Measurements from ENCODE around the gene VIL1. TPM values are rescaled to one million over a fixed set of nuclear protein-coding genes. Genes with fewer than 3 reads are reported as not detected.

The VIL1 gene
- total and polyA plus RNA-seq, 2 donors, result 0.08 TPM; not detected in 1

DNA sequence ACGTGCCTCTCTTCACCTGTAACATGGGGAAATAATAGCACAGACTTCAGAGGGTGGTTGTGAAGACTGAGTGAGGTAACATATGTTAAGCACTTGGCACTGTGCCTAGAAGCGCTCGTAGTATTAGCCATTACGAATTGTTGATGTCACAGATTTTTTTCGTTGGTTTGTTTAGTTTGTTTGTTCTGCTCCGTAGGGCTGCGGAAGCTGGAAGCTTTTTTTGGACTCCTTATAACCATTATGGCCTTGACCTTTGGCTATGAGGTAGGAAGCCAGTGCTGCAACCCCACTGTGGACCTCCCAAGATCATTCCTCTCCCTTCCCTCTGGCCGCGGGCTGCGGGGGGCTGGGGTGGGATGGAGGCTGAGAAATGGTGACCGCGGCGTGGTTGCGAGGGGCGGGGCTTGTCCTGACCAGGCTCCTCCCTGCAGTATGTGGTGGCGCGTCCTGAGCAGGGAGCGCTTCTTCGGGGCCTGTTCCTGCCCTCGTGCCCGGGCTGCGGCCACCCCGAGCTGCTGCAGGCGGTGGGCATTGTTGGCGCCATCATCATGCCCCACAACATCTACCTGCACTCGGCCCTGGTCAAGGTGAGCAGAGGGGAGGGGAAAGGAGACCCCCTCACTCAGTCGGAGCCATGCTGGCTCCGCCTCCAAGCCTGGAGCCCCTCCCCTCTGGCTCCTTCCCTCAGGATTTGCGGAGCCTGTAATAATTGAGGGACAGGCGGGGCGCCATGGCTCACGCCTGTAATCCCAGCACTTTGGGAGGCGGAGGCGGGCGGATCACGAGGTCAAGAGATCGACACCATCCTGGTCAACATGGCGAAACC is 31.3 kb upstream of the VIL1 start:
- no peaks in the 10 kb centered on the region for H3K4me1 ChIP-seq (ENCODE audit: insufficient read depth)
- DNase-seq (ENCODE audit: extremely low spot score), result no peak
- peak overlapping the region; percentile 21 for H3K4me3 ChIP-seq (ENCODE audit: low read depth, low read length)
- no peak overlapping the region for H3K27ac ChIP-seq (ENCODE audit: low read depth)
- WGBS, result 14% methylated on average over 38 of the region's 38 CpGs
- H3K36me3 ChIP-seq (ENCODE audit: insufficient read depth), result no peaks in the 10 kb centered on the region

- no peak for DNase-seq (ENCODE audit: extremely low spot score)
- no peaks in the 10 kb centered on the region for H3K4me1 ChIP-seq (ENCODE audit: insufficient read depth)
- H3K36me3 ChIP-seq (ENCODE audit: insufficient read depth), result no peaks in the 10 kb centered on the region
- no peak overlapping the region for H3K4me3 ChIP-seq (ENCODE audit: low read depth, low read length)
- no peak overlapping the region for H3K27ac ChIP-seq (ENCODE audit: low read depth)
- 92% methylated on average over 17 of the region's 17 CpGs for WGBS
Measured at GRCh38 chr2:218389333-218390150, 29.4 kb upstream of the VIL1 start.

- Histone ChIP-seq H3K36me3 (ENCODE audit: insufficient read depth) (no peaks in the 10 kb centered on the region), H3K4me1 (ENCODE audit: insufficient read depth) (no peaks in the 10 kb centered on the region), H3K4me3 (ENCODE audit: low read depth, low read length) (no peak overlapping the region), H3K27ac (ENCODE audit: low read depth) (no peak overlapping the region)
- no peak for DNase-seq (ENCODE audit: extremely low spot score)
- WGBS, result 92% methylated on average over 23 of the region's 23 CpGs
Measured at GRCh38 chr2:218391202-218391601, 27.7 kb upstream of the VIL1 start.

DNA sequence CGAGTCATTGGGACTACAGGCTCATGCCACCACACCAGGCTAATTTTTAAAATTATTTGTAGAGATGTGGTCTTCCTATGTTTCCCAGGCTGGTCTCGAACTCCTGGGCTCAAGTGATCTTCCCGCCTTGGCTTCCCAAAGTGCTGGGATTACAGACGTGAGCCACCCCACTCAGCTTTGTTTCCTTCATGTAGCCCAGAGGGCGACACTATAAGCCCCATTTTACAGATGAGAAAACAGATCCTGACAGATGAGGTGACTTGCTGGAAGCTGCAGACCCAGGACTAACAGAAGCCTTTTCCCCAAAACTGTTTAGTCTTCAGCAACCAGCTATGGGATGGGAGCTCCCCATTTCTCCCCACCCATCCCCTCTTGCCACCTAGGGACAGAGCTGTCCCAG is 26.5 kb upstream of the VIL1 start:
- Histone ChIP-seq H3K4me1 (ENCODE audit: insufficient read depth) (no peaks in the 10 kb centered on the region), H3K4me3 (ENCODE audit: low read depth, low read length) (no peak overlapping the region), H3K27ac (ENCODE audit: low read depth) (no peak overlapping the region), H3K36me3 (ENCODE audit: insufficient read depth) (no peaks in the 10 kb centered on the region)
- DNase-seq (ENCODE audit: extremely low spot score), result no peak
- 93% methylated on average over 5 of the region's 5 CpGs for WGBS

GRCh38 chr2:218392891-218393462 is 25.9 kb upstream of the VIL1 start:
- no peak for DNase-seq (ENCODE audit: extremely low spot score)
- Histone ChIP-seq H3K4me3 (ENCODE audit: low read depth, low read length) (no peak overlapping the region), H3K36me3 (ENCODE audit: insufficient read depth) (no peaks in the 10 kb centered on the region), H3K4me1 (ENCODE audit: insufficient read depth) (no peaks in the 10 kb centered on the region), H3K27ac (ENCODE audit: low read depth) (no peak overlapping the region)
- 84% methylated on average over 16 of the region's 16 CpGs for WGBS

- 71% methylated on average over 8 of the region's 8 CpGs for WGBS
- no peaks in the 10 kb centered on the region for H3K36me3 ChIP-seq (ENCODE audit: insufficient read depth)
- no peaks in the 10 kb centered on the region for H3K4me1 ChIP-seq (ENCODE audit: insufficient read depth)
- no peak overlapping the region for H3K27ac ChIP-seq (ENCODE audit: low read depth)
- no peak for DNase-seq (ENCODE audit: extremely low spot score)
- H3K4me3 ChIP-seq (ENCODE audit: low read depth, low read length), result no peak overlapping the region
Measured at GRCh38 chr2:218393750-218394290, 25.1 kb upstream of the VIL1 start.

- 89% methylated on average over 13 of the region's 13 CpGs for WGBS
- no peak overlapping the region for H3K27ac ChIP-seq (ENCODE audit: low read depth)
Measured at GRCh38 chr2:218394298-218395089, 24.4 kb upstream of the VIL1 start.

DNA sequence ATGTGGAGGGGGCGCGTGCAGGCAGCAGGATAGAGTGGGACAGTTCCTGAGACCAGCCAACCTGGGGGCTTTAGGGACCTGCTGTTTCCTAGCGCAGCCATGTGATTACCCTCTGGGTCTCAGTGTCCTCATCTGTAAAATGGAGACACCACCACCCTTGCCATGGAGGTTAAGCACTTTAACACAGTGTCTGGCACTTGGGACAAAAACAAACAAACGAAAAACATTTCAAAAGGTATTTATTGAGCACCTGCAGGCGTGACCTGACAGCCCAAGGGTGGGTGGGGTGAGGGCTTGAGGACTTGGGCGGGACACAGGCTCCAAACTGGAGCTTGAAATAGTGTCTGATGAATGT is 23.9 kb upstream of the VIL1 start:
- Histone ChIP-seq H3K27ac (ENCODE audit: low read depth) (no peak overlapping the region), H3K4me3 (ENCODE audit: low read depth, low read length) (no peak overlapping the region)
- WGBS, result 78% methylated on average over 6 of the region's 6 CpGs

More at GRCh38 chr2:218394298-218395089, 24.4 kb upstream of the VIL1 start:
- H3K36me3 ChIP-seq (ENCODE audit: insufficient read depth), result no peaks in the 10 kb centered on the region
- no peak overlapping the region for H3K4me3 ChIP-seq (ENCODE audit: low read depth, low read length)
- no peaks in the 10 kb centered on the region for H3K4me1 ChIP-seq (ENCODE audit: insufficient read depth)
- no peak for DNase-seq (ENCODE audit: extremely low spot score)

GRCh38 chr2:218395456-218395825 is 23.5 kb upstream of the VIL1 start:
- Histone ChIP-seq H3K27ac (ENCODE audit: low read depth) (peak overlapping the region; percentile 85), H3K36me3 (ENCODE audit: insufficient read depth) (no peaks in the 10 kb centered on the region), H3K4me1 (ENCODE audit: insufficient read depth) (no peaks in the 10 kb centered on the region), H3K4me3 (ENCODE audit: low read depth, low read length) (no peak overlapping the region)
- no peak for DNase-seq (ENCODE audit: extremely low spot score)
- WGBS, result 28% methylated on average over 16 of the region's 16 CpGs

More for the DNA sequence above, 23.9 kb upstream of the VIL1 start:
- Histone ChIP-seq H3K4me1 (ENCODE audit: insufficient read depth) (no peaks in the 10 kb centered on the region), H3K36me3 (ENCODE audit: insufficient read depth) (no peaks in the 10 kb centered on the region)
- no peak for DNase-seq (ENCODE audit: extremely low spot score)

DNA sequence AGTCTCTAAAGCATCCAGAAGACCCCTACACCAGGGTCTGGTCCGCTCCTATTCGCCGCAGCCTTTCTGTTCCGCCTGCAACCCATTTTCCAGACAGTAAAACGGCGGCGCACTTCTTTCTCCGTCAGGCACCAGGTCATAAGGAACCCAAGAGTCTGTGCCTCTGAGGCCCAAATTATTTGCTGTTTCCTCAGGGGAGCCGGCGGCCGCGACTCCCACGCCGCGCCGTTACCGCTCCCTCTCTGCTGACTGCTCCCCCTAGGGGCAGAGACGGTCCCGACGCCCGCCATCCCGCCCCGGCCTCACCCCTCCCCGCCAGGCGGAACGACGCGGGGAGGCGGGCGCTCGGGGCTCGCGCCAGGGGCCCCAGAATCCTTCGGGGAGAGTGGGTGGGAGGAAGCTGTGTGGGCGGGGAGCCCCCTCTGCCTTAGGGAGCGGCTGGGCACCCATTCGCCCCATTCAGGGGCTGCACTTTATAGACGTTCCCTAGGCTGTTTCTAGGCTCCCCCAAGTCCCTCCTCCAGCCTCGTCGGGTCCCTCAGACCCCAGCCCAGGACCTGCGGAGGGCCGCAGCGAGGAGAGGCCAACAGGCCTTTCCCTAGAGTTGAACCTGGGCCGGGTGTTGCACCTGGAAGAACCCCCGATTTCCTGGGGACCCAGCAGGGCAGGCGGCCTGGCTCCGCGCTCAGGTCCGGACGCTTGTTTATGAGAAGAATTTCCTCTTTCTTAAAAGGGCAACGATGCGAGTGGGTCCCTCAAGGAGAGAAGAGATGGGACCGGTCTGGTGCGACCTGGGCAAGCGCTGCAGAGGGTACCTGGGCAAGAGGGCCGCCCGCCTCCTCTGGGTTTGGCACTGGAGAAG is 22.9 kb upstream of the VIL1 start:
- under 1% methylated on average over 57 of the region's 57 CpGs for WGBS
- no peaks in the 10 kb centered on the region for H3K4me1 ChIP-seq (ENCODE audit: insufficient read depth)
- no peaks in the 10 kb centered on the region for H3K36me3 ChIP-seq (ENCODE audit: insufficient read depth)
- DNase-seq (ENCODE audit: extremely low spot score), result peak; percentile 94
- H3K27ac ChIP-seq (ENCODE audit: low read depth), result peak overlapping the region; percentile 99
- peak overlapping the region; percentile 93 for H3K4me3 ChIP-seq (ENCODE audit: low read depth, low read length)

GRCh38 chr2:218396688-218397462 is 22.0 kb upstream of the VIL1 start:
- peak overlapping the region; percentile 99 for H3K27ac ChIP-seq (ENCODE audit: low read depth)
- no peak for DNase-seq (ENCODE audit: extremely low spot score)
- H3K4me1 ChIP-seq (ENCODE audit: insufficient read depth), result no peaks in the 10 kb centered on the region
- peak overlapping the region; percentile 93 for H3K4me3 ChIP-seq (ENCODE audit: low read depth, low read length)
- WGBS, result under 1% methylated on average over 27 of the region's 27 CpGs
- H3K36me3 ChIP-seq (ENCODE audit: insufficient read depth), result no peaks in the 10 kb centered on the region

DNA sequence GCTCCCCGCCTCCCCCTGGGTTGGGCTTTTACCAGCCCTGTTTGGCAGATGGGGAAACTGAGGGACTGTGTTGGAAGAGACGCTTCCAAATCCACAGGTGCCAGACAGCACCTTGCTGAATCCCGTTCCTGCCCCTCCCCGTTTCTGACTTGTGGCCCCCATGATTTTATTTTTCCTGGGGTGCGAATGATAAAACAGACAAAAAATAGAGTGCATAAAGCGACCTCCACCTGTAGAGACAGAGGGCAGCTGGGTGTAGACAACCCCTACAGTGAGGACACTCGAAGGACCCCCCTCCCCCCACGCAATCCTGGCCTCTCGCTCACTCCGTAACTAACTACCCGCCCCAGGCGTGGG is 21.5 kb upstream of the VIL1 start:
- WGBS, result 4% methylated on average over 12 of the region's 12 CpGs
- Histone ChIP-seq H3K4me3 (ENCODE audit: low read depth, low read length) (peak overlapping the region; percentile 93), H3K27ac (ENCODE audit: low read depth) (peak overlapping the region; percentile 99), H3K4me1 (ENCODE audit: insufficient read depth) (no peaks in the 10 kb centered on the region), H3K36me3 (ENCODE audit: insufficient read depth) (no peaks in the 10 kb centered on the region)
- no peak for DNase-seq (ENCODE audit: extremely low spot score)

Data from urinary bladder (tissue), 4 donors.